PC-3 (cell line): ENCODE data around the gene TPRA1. TPM values are rescaled to one million over a fixed set of nuclear protein-coding genes. Genes with fewer than 3 reads are reported as not detected.

Source experiments
- ATAC-seq: fragments of 200-7000 bp; cut with Tn5 transposase; 2 replicates; pipeline ENCODE4 v1.9.1; 2020; ENCODE audit warnings: mild to moderate bottlenecking, moderate library complexity
- BruUV-seq: library from RNA; stranded (reverse); fragments of 400-500 nt; replicated peaks from 2 replicates; lab custom pipeline; 2021; lab: Mats Ljungman, UMichigan
- CTCF ChIA-PET: fragments of 300-600 bp; sonication (Branson Sonifier 250); formaldehyde crosslinking; loops from one replicate; lab custom pipeline; 2022; ENCODE audit warnings: antibody characterized with exemption; lab: Charles Lee
- POLR2A ChIA-PET: fragments of 300-600 bp; sonication (Branson Sonifier 250); formaldehyde crosslinking; loops from one replicate; lab custom pipeline; 2022; ENCODE audit warnings: antibody characterized with exemption; ENCODE audit not compliant: unreplicated experiment; lab: Charles Lee
- DNase-seq: peaks from one replicate; pipeline ENCODE4 v3.0.0-alpha.2; 2015
- H2AFZ ChIP-seq: fragments of 300-600 bp; sonication (generic); 2 replicates; pipeline ENCODE4 v1.6.0; 2016; ENCODE audit warnings: antibody characterized with exemption, low read length
- H3F3A ChIP-seq: fragments of 300-600 bp; sonication (generic); one replicate; pipeline ENCODE4 v1.6.0; 2017; ENCODE audit warnings: antibody characterized with exemption, low read length, control low read depth, mild to moderate bottlenecking; ENCODE audit not compliant: unreplicated experiment
- H3K27ac ChIP-seq: fragments of 300-600 bp; sonication (generic); 2 replicates; pipeline ENCODE4 v1.5.1; 2016; ENCODE audit warnings: mild to moderate bottlenecking, low read length
- H3K27me3 ChIP-seq: fragments of 300-600 bp; sonication (generic); 2 replicates; pipeline ENCODE4 v1.6.1; 2016; ENCODE audit warnings: low read length, mixed read lengths
- H3K36me3 ChIP-seq: fragments of 300-600 bp; sonication (generic); 2 replicates; pipeline ENCODE4 v1.6.1; 2016; ENCODE audit warnings: low read depth, mixed run types, low read length, mixed read lengths
- H3K4me1 ChIP-seq: fragments of 300-600 bp; sonication (generic); 2 replicates; pipeline ENCODE4 v1.5.1; 2016; ENCODE audit warnings: low read length; ENCODE audit not compliant: insufficient read depth
- H3K4me2 ChIP-seq: fragments of 300-600 bp; sonication (generic); 2 replicates; pipeline ENCODE4 v1.6.0; 2016; ENCODE audit warnings: low read length
- H3K4me3 ChIP-seq: fragments of 300-600 bp; sonication (generic); 2 replicates; pipeline ENCODE4 v1.5.1; 2016; ENCODE audit warnings: mild to moderate bottlenecking, low read length, mixed read lengths
- H3K79me2 ChIP-seq: fragments of 300-600 bp; sonication (generic); 2 replicates; pipeline ENCODE4 v1.6.1; 2017; ENCODE audit warnings: low read length, mixed read lengths
- H3K9ac ChIP-seq: fragments of 300-600 bp; sonication (generic); 2 replicates; pipeline ENCODE4 v1.6.0; 2016; ENCODE audit warnings: mild to moderate bottlenecking, low read length
- H3K9me2 ChIP-seq: fragments of 300-600 bp; sonication (generic); replicated peaks from 2 replicates; pipeline ENCODE4 v1.6.1; 2016; ENCODE audit warnings: mixed run types, low read length, mixed read lengths
- H3K9me3 ChIP-seq: fragments of 300-600 bp; sonication (generic); 2 replicates; pipeline ENCODE4 v1.6.1; 2016; ENCODE audit warnings: low read length, mixed read lengths
- H4K20me1 ChIP-seq: fragments of 300-600 bp; sonication (generic); 2 replicates; pipeline ENCODE4 v1.6.1; 2016; ENCODE audit warnings: low read length, mixed read lengths
- CTCF ChIP-seq: fragments of 300-600 bp; sonication (generic); conservative IDR thresholded peaks from 2 replicates; pipeline ENCODE4 v1.5.1; 2017; ENCODE audit warnings: antibody characterized with exemption, low read depth, mild to moderate bottlenecking, low read length
- EZH2 ChIP-seq: fragments of 300-600 bp; sonication (generic); IDR thresholded peaks from one replicate; pipeline ENCODE4 v1.6.1; 2017; ENCODE audit warnings: antibody characterized with exemption, mild to moderate bottlenecking, low read length; ENCODE audit not compliant: unreplicated experiment
- EZH2phosphoT487 ChIP-seq: fragments of 300-600 bp; sonication (generic); IDR thresholded peaks from 2 replicates; pipeline ENCODE4 v1.6.1; 2018; ENCODE audit warnings: mild to moderate bottlenecking, antibody characterized with exemption, low read length, borderline replicate concordance
- intact Hi-C: fragments of 100-400 bp; cut with micrococcal nuclease; formaldehyde crosslinking; loops from 2 replicates; pipeline ENCODE4 v1.9.0; 2023
- total RNA-seq: library from RNA; depleted of rRNA; stranded (reverse); fragments of >200 nt; gene quantifications from 2 replicates; pipeline ENCODE4 v1.2.3, GENCODE V29; 2014

Gene TPRA1
- total RNA-seq, 1 experiment from 2014 or later: 25.7 TPM

- CTCF ChIA-PET: interaction anchor here (2.3 kb wide), 1 partner anchor 15 kb away, joined by 13 read pairs; no protein-coding TSS in a partner anchor
- H3K9me3 ChIP-seq: no peaks in the 10 kb centered on the region
- intact Hi-C loops: loop anchor here (10.0 kb wide), 1 partner anchor 105 kb away; no protein-coding TSS in a partner anchor
Observed at GRCh38 chr3:127589600-127590281, 792 bp downstream of the TPRA1 start.

GRCh38 chr3:127588806-127589577 lies 1.5 kb downstream of the TPRA1 start:
- peaks cover 21% of the 10 kb centered on the region for H3K4me1 ChIP-seq
- H4K20me1 ChIP-seq: 0 out of 2 replicates have a peak, but pooled peaks cover 8% of the 10 kb centered on the region
- ChIA-PET POLR2A (no interaction called here), CTCF (interaction anchor here (2.3 kb wide), 1 partner anchor 14 kb away, joined by 13 read pairs; no protein-coding TSS in a partner anchor)
- H2AFZ ChIP-seq: no peak overlapping the region; the same call in 1 of the 2 replicates
- no peaks in the 10 kb centered on the region for H3K36me3 ChIP-seq
- intact Hi-C loops: no loop called here
- ATAC-seq (no peak), DNase-seq (peak; percentile 48)
- H3K9me3 ChIP-seq: no peaks in the 10 kb centered on the region
- no peaks in the 10 kb centered on the region for H3F3A ChIP-seq
- no peak for TF ChIP-seq CTCF
- TF ChIP-seq EZH2phosphoT487: no peak
- no peak for TF ChIP-seq EZH2
- H3K9ac ChIP-seq: peak overlapping the region; percentile 86
- H3K79me2 ChIP-seq: peaks cover 64% of the 10 kb centered on the region
- H3K27me3 ChIP-seq: no peaks in the 10 kb centered on the region
- H3K4me3 ChIP-seq: peak overlapping the region; percentile 83
- peak overlapping the region; percentile 96 for H3K4me2 ChIP-seq
- H3K27ac ChIP-seq: no peak overlapping the region
- no peaks in the 10 kb centered on the region for H3K9me2 ChIP-seq
- no TSS peak for BruUV-seq

More at GRCh38 chr3:127589600-127590281, 792 bp downstream of the TPRA1 start:
- POLR2A ChIA-PET: interaction anchor here (0.6 kb wide), 1 partner anchor 894 kb away, joined by 14 read pairs; no protein-coding TSS in a partner anchor
- TSS peak; percentile 22 for BruUV-seq
- H3K4me1 ChIP-seq: peaks cover 21% of the 10 kb centered on the region
- 0 out of 2 replicates have a peak, but pooled peaks cover 8% of the 10 kb centered on the region for H4K20me1 ChIP-seq
- no peaks in the 10 kb centered on the region for H3K36me3 ChIP-seq
- H3F3A ChIP-seq: no peaks in the 10 kb centered on the region
- H3K4me2 ChIP-seq: peak overlapping the region; percentile 96
- DNase-seq (peak; percentile 19), ATAC-seq (peak; percentile 3)
- no peaks in the 10 kb centered on the region for H3K27me3 ChIP-seq
- H3K9ac ChIP-seq: peak overlapping the region; percentile 86
- H3K27ac ChIP-seq: peak overlapping the region; percentile 84; the same call in 1 of the 2 replicates
- peaks cover 57% of the 10 kb centered on the region for H3K79me2 ChIP-seq
- TF ChIP-seq EZH2phosphoT487 (no peak), EZH2 (no peak), CTCF (no peak)
- H3K4me3 ChIP-seq: peak overlapping the region; percentile 83
- H3K9me2 ChIP-seq: no peaks in the 10 kb centered on the region
- H2AFZ ChIP-seq: peak overlapping the region; percentile 30; the same call in 1 of the 2 replicates
